Activated CD4-positive, alpha-beta T cell treated with anti-CD3 and anti-CD28 coated beads for 4 hours (primary cell): ENCODE results near the gene ITGA6.

ENCODE experiments used
- DNase-seq, 2 donors: peaks; one replicate each; pipeline ENCODE4 v3.0.0-alpha.2; 2020

ITGA6 gene

DNA sequence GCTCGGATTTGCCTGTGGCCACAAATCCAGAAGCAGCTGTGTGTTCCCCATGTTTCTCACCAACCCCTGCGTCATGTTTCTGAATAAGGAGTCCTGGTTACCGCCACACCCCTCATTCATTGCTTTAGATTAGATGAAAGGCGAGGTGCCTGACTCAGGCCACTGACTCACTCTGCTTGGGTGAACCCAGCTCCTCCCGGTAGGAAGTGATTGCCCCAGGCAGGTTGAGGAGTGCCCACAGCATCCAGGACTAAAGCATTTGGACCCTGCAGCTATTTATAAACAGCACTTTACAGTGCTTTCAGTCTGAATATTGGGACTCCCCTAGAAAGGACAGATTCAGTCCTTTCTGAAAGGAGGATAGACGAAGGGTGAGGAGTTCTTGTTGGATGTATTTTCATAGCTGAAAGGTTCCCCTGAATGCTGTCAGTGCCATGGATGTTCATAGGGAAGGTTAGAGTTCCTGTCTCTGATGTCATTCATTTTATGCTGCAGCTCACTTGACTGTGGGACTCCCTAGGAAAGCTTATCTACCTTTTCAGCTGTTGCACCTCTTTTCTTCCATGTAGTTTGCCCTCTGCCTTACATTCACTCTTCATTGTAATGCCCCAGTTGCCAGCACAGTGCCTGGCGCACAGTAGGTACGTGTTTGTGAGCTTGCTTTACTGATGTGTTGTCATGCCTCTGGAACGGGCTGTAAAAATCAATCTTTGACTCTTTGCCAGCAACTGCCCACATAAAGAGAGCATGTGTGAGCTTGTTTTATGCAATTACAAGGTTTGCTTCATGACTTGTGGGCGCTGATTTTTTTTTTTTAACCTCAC, 14.9 kb downstream of the ITGA6 start:
- DNase-seq, result peak; percentile 67 to 68

GRCh38 chr2:172445851-172446250, 18.5 kb downstream of the ITGA6 start:
- no peak for DNase-seq

GRCh38 chr2:172446474-172447063, 19.2 kb downstream of the ITGA6 start:
- no peak for DNase-seq

DNA sequence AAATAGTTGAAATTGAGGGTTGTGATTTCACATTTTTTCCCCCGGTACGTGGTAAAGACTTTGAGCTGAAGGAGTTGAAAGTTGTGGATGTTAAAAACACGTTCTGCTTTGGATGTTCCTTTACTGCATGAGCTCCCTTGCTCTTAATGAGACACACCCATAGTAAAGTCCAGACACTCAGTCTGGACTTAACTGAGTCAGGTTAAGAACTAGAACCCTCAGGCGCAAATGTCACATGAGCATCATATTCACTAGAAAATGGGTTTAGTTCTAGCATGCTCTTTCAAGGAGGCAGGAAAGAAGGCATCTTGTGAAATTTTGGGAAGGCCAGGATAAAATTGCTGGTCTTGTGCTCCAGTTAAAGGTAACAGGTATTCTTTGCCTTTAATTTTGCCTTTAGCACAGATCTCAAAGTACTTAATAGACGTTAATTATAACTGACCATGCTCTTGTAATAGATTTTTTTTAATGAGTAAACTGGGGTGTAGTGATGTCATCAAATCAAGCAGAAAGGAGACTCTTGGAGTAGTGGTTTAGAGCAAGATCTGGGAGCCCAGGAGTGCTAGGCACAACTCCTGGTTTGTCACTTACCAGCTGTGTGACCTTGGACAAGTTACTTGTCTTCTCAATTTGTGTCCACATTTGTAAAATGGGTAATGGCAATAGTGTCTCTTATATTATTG, 20.6 kb downstream of the ITGA6 start:
- no peak for DNase-seq

DNA sequence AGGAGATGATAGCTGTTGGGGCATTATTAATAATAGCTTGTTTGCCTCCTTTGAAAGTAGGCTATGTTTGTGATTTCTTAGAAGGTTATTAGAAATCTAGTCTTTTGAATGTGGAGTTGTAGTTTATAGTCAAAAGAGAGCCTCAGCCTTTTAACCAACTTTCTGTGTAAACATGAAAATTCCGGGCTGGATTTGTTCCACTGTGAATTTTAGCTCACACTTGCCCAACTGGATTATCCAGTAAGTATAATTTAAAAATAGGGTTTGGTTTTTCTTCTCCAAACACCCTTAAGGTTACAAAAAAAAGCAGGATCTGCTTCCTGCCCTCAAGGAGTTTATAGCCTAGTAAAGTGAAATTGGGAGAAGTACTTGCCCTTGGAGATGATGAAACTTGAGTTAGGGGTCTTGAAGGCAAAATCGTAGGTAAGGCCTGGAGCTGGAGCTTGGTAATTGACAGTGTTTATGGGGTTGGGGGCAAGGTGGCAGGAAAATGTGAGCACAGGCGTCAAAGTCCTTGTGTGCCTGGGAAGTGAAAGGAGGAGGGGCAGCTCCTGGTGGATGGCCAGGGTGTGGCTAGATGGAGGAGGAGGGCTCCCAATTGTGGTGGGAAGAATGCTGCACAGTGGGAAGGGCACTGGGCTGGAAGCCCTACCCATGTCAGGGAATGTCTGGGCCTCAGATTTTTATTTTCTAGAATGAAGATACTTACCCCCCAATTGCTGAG, 21.3 kb downstream of the ITGA6 start:
- DNase-seq, result no peak

DNA sequence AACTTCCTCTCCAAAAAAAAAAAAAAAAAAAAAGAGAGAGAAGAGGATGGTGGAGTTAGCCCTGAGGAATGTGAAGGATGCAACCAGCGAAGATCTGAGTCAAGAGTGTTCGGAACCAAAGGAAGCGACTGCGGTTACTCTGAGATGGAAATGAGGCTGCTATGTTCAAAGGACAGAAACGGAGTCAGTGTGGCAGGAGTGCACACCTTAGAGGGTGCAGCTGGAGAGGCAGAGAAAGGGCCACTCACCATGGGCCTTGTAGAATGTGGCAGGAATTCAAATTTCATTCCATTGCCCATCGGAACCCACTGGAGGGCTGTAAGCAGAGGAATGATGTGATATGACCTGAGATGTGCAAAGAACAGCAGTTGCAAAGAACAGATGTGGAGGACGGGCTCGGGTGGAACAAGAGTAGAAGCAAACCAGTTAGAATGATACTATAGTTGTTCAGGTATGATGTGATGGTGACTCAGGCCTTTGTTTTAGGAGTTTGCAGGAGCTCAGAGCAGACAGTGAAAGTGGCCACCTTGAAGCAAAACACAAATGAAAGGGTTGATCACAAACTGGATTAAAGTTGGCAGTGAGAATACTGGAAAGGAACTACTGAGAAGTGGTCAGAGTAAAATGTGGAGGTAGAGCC, 22.6 kb downstream of the ITGA6 start:
- DNase-seq, result no peak

GRCh38 chr2:172451923-172452322, 24.5 kb downstream of the ITGA6 start:
- no peak for DNase-seq

DNA sequence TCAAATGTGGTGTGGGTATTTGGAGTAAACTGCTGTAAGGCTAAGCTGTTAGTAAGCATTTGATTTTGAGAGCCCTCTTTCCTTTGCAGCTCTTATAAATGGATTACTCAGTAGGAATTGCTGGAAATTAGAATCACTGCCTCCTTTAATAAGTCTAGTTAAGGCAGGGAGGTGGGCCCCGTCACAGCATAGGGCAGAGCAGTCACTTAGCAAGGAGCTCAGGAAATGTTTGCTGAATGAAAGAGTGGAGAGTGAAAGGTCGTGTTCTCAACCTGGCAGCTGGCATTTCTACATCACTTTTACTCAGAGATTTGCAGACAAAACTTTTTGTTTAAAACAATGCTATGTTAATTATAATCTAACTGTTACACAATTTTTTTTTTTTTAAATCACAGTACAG, 25.5 kb downstream of the ITGA6 start:
- no peak for DNase-seq

- DNase-seq, result no peak
Observed at GRCh38 chr2:172454404-172455120, 27.2 kb downstream of the ITGA6 start.

DNA sequence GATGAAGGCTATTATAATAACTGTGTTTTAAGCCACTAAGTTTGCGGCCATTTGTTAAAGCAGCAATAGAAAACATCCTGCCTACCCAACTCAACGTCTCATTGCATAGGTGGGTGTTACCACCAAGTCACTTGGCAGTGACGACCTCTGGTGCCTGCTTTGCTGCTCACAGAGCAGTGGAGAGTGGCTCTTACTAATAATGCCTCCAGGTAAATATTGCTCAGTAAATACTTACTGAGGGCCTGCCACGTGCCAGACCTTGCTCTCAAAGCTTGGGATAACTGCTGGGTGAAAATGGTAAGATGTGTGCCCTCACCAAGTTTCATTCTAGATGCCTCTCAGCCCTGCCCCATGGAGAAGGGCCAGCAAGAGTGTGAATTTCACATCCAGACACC, 27.7 kb downstream of the ITGA6 start:
- no peak for DNase-seq

DNA sequence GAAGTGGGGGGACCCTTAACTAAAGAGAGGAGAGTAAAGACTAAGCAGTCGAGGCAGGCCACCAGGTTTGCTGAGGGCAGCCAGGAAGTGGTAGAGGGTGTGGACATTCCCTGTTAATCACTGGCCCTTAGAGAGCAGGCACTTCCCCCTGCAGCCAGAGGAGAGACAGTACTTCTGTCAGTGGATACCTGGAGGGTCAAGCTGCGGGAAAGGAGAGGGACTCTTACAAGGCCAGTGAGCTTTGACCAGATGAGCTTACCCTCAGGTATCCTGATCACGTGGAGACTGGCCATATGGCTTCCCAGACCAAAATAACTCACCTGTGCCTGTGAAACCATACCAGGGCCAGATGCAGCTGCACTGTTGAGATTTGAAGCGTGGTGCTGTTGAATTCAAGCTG, 28.6 kb downstream of the ITGA6 start:
- DNase-seq, result no peak

DNA sequence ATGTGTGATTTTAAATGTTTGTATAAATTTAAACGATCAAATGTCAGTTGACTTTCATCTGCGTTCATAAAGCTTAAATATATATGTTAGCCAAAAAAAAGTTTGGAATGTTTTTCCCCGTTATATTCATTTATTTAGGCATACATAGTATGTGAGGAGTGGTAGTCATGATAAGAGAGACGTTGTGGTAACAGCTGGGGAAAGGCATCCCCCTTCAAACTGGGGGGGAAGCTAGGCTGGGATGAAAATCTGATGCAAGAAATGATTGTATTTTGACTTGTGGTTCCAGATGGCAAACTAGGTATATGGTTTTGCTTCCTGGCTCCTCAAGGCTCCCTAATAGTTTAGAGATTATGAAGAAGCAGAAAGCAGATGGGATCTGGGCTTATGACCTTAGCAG, 30.1 kb downstream of the ITGA6 start:
- DNase-seq, result no peak

DNA sequence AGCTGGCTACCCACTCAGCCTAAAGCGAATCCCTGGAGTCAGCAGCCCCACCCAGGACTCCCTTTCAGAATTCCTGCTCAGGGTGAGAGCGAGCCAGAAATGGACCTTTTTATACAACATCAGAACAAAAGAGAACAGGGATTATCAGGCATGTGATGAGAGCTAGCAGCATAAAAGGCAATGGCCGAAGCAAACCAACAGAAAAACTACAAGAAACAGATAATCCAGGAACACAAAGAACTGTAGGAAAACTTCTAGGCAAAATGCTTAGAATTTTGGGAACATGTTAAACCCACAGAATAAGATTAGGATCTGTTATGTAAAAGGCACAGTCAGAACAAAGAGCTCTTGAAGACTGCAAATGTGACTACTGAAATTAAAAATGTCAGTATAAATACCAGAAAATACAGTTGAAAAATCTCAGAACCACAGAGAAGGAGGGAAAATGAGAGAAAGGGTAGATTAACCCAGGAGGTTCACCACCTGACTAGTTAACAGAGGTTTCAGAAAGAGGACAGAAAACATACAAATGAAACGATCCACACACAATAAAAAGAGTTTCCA, 31.3 kb downstream of the ITGA6 start:
- DNase-seq, result no peak

- DNase-seq, result no peak
Observed at GRCh38 chr2:172460780-172461201, 33.4 kb downstream of the ITGA6 start.

DNA sequence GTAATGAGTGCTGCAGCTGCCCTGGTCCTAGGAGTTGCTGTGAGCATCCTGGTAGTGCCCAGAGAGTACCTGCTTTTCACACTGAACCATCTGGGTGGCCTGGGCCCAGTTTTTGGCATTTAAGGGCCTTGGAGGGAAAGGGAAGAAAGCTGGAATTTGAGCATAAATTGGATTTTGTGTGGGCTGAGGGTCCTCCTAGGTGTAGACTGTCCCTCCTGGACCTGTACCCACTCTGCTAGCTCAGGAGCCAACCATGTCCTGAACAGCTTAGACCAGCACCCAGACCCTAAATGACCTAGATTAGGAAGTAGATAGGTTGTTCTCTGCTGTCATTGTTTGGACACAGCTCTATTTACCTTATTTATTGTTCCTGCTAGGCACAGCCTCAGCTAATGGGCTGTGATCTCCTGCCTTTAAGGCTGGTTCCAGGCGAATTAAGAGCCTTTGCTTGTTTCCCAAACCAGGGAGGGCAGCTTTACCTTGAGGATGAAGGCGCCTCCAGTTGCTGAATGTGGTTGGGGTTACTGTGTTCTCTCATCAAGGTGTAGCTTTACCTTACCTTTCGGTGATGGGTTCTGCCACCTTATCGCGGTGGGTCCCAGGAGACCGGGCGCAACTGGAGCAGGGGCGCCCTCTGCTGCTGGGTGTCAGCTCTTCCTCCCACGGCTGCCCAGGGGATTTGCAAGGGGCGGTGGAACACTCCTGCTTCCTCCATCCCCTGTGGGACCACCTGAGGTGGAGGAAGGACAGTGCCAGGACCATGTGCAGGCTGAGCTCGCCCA, 34.4 kb downstream of the ITGA6 start:
- peak; percentile 79 to 82 for DNase-seq

DNA sequence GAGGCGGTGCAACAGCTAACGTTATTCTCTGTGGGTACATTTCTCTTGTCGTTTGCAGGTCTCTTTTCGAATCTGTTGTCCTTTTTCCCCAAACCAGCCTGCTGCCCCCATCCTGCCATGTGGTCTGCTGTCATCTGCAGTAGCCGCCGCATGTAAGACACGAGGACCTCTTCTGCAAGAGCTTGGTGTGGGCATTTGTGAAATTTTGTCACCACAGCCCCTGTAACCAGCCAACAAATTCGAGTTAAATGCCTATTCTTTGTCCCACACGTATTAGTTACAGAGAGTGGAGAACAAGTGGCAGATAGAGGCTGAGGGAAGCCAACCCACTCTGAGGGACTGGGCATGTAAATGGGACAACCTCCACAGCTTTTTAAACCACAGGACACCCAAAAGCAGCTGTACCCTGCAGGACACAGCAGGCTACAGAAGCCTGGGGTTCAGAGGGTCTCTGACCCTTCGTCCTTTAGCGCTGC, 35.0 kb downstream of the ITGA6 start:
- DNase-seq, result no peak

- DNase-seq, result peak; percentile 28 to 34
Observed at GRCh38 chr2:172462849-172463381, 35.5 kb downstream of the ITGA6 start.

GRCh38 chr2:172464400-172465129, 37.2 kb downstream of the ITGA6 start:
- DNase-seq, result no peak

DNA sequence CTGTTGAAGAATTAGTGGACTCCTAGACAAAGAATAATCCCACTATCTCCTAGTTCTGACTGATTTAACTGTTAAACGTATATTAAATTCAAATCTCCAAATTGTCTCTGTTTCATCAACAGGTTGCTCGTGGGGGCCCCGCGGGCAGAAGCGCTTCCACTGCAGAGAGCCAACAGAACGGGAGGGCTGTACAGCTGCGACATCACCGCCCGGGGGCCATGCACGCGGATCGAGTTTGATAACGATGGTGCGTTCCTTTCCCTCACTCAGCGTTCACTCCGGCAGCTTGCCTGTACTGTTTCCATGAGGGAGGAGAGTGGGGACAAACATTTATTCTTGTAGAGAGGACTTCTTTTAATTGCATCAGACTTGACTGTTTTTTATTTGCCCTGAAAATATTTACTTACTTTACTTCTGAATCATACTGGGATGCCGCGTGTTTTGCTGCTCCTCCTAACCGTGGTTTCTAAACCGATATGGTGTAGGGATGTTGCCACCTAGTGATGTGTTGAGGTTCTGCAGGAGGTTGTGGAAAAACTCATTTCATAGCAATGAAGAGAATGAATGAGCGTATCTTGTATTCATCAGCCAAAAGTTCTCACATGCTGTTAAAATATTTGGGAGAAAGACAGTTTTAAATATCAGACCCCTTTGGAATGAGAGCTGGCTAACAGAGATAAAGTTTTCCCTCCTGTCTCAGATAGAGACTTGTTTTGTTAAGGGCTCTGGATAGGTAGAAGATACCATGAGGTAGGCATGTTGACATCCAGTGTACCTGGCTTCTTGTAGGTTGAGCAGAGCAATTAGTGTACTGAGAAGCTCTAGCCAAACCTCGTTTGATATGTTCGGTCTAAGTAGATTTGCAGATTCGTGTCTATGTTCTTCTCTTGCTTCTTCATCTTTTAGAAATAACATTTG, 38.3 kb downstream of the ITGA6 start:
- peak; percentile 67 to 81 for DNase-seq
